ENCODE measurements around the gene NOX3. TPM values are rescaled to one million over a fixed set of nuclear protein-coding genes. Genes with fewer than 3 reads are reported as not detected.

Gene NOX3
- total RNA-seq, 4 donors from 2014 or later, result not detected

DNA sequence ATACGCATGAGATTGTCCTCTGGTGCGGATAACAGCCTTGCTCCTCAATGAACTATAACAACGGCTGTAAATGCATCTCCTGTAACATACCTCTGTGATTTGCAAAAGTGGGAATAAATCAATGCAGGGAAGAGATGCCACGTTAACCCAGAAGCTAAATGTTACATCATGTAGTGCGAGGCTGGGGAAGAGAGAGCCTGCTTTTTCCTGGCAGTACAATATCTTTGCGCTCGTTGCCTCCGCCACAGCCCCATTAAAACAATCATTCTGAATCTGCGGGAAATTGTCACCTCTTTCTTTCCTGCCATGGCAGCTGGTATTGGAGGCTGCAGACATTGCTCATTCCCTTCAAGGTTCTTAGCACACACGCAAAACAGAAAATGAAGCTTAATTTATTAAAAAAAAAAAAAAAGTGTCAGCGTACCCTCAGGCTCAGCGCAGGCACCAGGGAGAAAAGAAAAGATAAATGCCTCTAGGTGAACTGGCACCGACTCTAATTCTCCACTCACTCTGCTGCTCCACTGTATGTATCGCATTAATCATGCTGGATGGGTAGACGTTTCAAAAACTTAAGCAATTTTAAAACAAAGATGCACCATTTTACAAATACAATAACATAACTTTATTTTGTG, 71.2 kb downstream of the NOX3 start:
- Histone ChIP-seq H3K27ac (no peak overlapping the region), H3K9me3 (no peaks in the 10 kb centered on the region), H3K4me3 (no peak overlapping the region), H3K4me1 (no peaks in the 10 kb centered on the region), H3K27me3 (no peaks in the 10 kb centered on the region), H3K36me3 (no peaks in the 10 kb centered on the region)
- TF ChIP-seq, protein P1, sequence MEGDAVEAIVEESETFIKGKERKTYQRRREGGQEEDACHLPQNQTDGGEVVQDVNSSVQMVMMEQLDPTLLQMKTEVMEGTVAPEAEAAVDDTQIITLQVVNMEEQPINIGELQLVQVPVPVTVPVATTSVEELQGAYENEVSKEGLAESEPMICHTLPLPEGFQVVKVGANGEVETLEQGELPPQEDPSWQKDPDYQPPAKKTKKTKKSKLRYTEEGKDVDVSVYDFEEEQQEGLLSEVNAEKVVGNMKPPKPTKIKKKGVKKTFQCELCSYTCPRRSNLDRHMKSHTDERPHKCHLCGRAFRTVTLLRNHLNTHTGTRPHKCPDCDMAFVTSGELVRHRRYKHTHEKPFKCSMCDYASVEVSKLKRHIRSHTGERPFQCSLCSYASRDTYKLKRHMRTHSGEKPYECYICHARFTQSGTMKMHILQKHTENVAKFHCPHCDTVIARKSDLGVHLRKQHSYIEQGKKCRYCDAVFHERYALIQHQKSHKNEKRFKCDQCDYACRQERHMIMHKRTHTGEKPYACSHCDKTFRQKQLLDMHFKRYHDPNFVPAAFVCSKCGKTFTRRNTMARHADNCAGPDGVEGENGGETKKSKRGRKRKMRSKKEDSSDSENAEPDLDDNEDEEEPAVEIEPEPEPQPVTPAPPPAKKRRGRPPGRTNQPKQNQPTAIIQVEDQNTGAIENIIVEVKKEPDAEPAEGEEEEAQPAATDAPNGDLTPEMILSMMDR (IDR thresholded peaks at IDR 0.05), result no peak
- no peak for TF ChIP-seq POLR2A (IDR thresholded peaks at IDR 0.05)
- no peak for DNase-seq

DNA sequence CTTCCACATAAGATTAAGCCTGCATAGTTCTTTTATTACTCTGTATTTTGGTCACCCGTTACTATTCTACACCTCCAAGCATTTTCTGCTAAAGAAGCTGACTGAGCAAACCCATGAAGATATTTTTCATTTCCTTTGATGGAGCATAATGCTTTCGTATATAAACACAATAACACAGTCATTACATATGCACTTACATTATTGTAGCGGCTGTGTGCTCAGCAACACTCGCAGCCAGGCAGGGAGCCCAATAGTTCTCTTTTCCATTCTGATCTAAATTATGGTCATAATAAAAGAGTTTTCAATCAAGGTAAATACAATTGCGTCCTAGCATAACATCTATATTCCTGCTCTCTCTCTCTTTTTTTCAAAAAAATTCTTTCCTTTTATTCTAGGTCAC, 71.7 kb downstream of the NOX3 start:
- Histone ChIP-seq H3K27me3 (no peaks in the 10 kb centered on the region), H3K9me3 (no peaks in the 10 kb centered on the region), H3K36me3 (no peaks in the 10 kb centered on the region)

GRCh38 chr6:155382338-155382685, 73.3 kb downstream of the NOX3 start:
- H3K9me3 ChIP-seq, result no peaks in the 10 kb centered on the region
- H3K4me1 ChIP-seq, result no peaks in the 10 kb centered on the region
- H3K36me3 ChIP-seq, result no peaks in the 10 kb centered on the region
- no peaks in the 10 kb centered on the region for H3K27me3 ChIP-seq
- no peak overlapping the region for H3K27ac ChIP-seq
- TF ChIP-seq POLR2A (IDR thresholded peaks at IDR 0.05), result no peak
- TF ChIP-seq, protein P1 (IDR thresholded peaks at IDR 0.05), result no peak
- no peak for DNase-seq
- H3K4me3 ChIP-seq, result no peak overlapping the region

More for the DNA sequence above, 71.7 kb downstream of the NOX3 start:
- no peaks in the 10 kb centered on the region for H3K4me1 ChIP-seq
- H3K27ac ChIP-seq, result no peak overlapping the region
- DNase-seq, result no peak
- H3K4me3 ChIP-seq, result no peak overlapping the region
- TF ChIP-seq, protein P1 (IDR thresholded peaks at IDR 0.05), result no peak
- no peak for TF ChIP-seq POLR2A (IDR thresholded peaks at IDR 0.05)

DNA sequence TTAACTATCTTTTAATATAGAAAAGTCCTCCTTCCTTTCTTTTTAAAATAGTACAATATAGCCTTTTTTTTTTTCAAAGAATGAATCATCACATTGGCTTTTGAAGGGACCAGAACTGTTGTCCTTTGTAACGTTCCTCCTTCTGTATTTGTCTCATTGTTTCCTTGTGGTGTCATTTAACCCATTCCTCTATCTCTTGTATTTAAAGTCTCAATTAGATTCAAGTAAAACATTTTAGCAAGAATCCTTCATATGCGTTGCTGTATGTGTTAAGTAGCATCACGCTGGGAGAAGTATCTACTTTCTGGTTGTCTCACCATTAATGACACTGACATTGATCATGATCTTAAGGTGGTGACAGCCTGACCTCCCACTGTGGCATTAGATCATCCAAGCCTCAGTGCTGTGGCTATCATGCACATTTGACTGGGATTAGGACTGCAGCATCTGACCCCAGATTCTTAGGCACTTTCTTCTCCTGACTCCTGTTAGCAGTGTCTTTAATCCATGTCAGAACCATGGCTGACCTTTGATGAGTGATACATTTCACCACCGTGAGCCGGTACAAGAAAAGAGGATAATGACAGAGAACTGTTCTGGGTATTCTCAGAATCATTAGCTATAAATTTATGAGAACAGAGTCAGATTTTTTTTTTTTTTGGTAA, 73.8 kb downstream of the NOX3 start:
- Histone ChIP-seq H3K27ac (no peak overlapping the region), H3K4me1 (no peaks in the 10 kb centered on the region), H3K9me3 (no peaks in the 10 kb centered on the region), H3K4me3 (no peak overlapping the region), H3K36me3 (no peaks in the 10 kb centered on the region), H3K27me3 (no peaks in the 10 kb centered on the region)
- DNase-seq, result no peak
- TF ChIP-seq POLR2A (IDR thresholded peaks at IDR 0.05), result no peak
- TF ChIP-seq, protein P1 (IDR thresholded peaks at IDR 0.05), result no peak

DNA sequence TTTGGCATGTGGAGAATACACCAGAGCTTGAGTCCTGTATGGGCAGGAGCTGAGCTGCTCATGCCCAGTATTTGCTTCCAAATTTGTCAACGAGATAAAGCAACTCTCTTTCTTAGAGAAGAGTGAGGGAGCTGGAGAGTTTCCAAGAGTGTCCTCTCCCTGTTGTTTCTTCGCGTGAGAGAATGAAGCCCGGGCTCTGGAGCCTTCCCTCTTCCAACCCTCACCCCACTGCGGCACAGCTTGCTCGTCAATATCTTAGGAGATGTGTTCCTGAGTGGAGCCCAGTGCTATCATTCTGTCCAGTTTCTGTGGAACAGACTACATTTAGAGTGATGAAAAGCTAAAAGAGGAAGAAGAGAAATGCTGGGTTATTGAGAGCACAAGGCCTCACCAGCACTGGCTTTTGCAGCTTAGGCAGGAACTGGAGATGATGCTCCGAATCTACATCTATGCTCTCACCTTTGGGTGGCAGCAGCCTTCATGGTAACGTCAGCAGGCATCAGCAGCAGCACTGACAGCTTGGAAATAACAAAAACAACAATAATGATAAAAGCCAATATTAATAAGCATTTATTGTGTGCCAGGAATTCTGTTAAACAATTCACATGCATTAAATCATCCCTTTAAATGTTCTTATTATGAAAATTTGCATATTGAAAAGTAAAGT, 74.8 kb downstream of the NOX3 start:
- no peaks in the 10 kb centered on the region for H3K36me3 ChIP-seq
- no peaks in the 10 kb centered on the region for H3K9me3 ChIP-seq
- no peak overlapping the region for H3K27ac ChIP-seq
- TF ChIP-seq, protein P1 (IDR thresholded peaks at IDR 0.05), result no peak
- TF ChIP-seq POLR2A (IDR thresholded peaks at IDR 0.05), result no peak
- no peak for DNase-seq
- H3K4me3 ChIP-seq, result no peak overlapping the region
- H3K27me3 ChIP-seq, result no peaks in the 10 kb centered on the region
- no peaks in the 10 kb centered on the region for H3K4me1 ChIP-seq

Measured in Peyer's patch (tissue), 4 donors.